Measurements from ENCODE around the gene AKAP13.
"Not testable (repeated sequence)": the region's sequence is repeated elsewhere in the genome, so short reads cannot be mapped to it uniquely, and the experiment has no call there.

DNA sequence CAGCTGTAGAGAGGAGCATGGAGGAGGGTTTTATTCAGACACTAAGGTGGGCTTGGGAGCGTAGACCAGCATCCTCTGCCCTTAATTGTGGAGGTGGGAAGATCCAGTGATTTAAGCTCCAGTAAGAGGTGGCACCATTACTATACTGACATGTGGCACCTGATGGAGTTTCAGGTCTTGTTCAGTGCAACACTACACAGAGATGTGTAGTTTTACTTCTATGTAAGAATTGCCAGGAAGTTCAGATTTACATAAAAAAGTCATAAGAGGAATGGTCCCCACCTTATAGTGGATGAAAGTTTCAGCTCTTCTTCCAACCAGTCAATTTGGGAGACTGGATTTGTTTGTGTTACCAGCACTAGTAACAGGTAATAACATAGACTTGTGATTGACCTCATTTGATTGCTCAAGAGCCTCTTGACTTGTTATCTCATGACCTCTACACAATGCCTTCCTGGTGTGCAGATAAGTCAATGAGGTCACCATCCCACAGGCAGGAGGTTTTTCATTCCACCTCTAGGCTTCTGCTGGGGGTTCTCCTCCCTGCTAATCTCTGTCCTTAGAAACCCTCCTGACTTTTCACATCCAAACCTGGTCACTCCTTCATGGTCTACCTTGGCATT is 33.8 kb upstream of the AKAP13 start:
- TF ChIP-seq POLR2A (IDR thresholded peaks at IDR 0.05) = not testable (repeated sequence)
- TF ChIP-seq, protein P1, sequence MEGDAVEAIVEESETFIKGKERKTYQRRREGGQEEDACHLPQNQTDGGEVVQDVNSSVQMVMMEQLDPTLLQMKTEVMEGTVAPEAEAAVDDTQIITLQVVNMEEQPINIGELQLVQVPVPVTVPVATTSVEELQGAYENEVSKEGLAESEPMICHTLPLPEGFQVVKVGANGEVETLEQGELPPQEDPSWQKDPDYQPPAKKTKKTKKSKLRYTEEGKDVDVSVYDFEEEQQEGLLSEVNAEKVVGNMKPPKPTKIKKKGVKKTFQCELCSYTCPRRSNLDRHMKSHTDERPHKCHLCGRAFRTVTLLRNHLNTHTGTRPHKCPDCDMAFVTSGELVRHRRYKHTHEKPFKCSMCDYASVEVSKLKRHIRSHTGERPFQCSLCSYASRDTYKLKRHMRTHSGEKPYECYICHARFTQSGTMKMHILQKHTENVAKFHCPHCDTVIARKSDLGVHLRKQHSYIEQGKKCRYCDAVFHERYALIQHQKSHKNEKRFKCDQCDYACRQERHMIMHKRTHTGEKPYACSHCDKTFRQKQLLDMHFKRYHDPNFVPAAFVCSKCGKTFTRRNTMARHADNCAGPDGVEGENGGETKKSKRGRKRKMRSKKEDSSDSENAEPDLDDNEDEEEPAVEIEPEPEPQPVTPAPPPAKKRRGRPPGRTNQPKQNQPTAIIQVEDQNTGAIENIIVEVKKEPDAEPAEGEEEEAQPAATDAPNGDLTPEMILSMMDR (IDR thresholded peaks at IDR 0.05) = not testable (repeated sequence)
